Endothelial cell of umbilical vein (primary cell): ENCODE measurements around the gene CDH23. TPM values are rescaled to one million over a fixed set of nuclear protein-coding genes. Genes with fewer than 3 reads are reported as not detected.
"Not testable (repeated sequence)": the region's sequence is repeated elsewhere in the genome, so short reads cannot be mapped to it uniquely, and the experiment has no call there.

Experiments
- BruUV-seq: library from RNA; stranded (reverse); fragments of 400-500 nt; replicated peaks from 2 replicates; lab custom pipeline; 2021; lab: Mats Ljungman, UMichigan
- CTCF ChIA-PET: fragments of 300-600, 350-600 bp; sonication (Branson Sonifier 250); formaldehyde crosslinking; loops from one replicate; lab custom pipeline; 2021; ENCODE audit warnings: antibody characterized with exemption, inconsistent platforms; lab: Charles Lee
- POLR2A ChIA-PET: fragments of 300-600, 350-600 bp; sonication (Branson Sonifier 250); formaldehyde crosslinking; loops from one replicate; lab custom pipeline; 2021; ENCODE audit warnings: antibody characterized with exemption, inconsistent platforms; lab: Charles Lee
- DNase-seq: peaks from one replicate; pipeline ENCODE4 v3.0.0-alpha.2; 2011; ENCODE audit warnings: low read depth, low spot score
- FAIRE-seq: peaks from 2 replicates; lab custom pipeline; 2011; peaks lifted over from hg19 to GRCh38; lab: Jason Lieb, UNC
- H2AFZ ChIP-seq: 2 replicates; pipeline ENCODE4 v1.6.0; 2012; ENCODE audit warnings: low read depth, low read length, control low read depth, inconsistent platforms
- H3K27ac ChIP-seq: 2 replicates; pipeline ENCODE4 v1.5.1; 2011; ENCODE audit warnings: low read depth, mild to moderate bottlenecking, control low read depth, low read length, moderate library complexity; ENCODE audit not compliant: insufficient read depth
- H3K27me3 ChIP-seq, 2 experiments: 2 replicates each; pipeline versions ENCODE4 v1.6.0 to v1.6.1; 2011; ENCODE audit warnings: low read length in 2 of 2, mixed read lengths in 1 of 2; ENCODE audit not compliant: control insufficient read depth in 2 of 2, insufficient read depth in 2 of 2
- H3K36me3 ChIP-seq, 2 experiments: 2 replicates in 1 of 2; 3 replicates in 1 of 2; pipeline ENCODE4 v1.5.1; 2011; ENCODE audit warnings: low read length in 2 of 2, mild to moderate bottlenecking in 1 of 2, moderate library complexity in 1 of 2; ENCODE audit not compliant: control insufficient read depth in 2 of 2, insufficient read depth in 2 of 2; ENCODE audit errors: extremely low read depth in 1 of 2
- H3K4me1 ChIP-seq: 3 replicates; pipeline ENCODE4 v1.5.1; 2011; ENCODE audit warnings: mild to moderate bottlenecking, low read length; ENCODE audit not compliant: control insufficient read depth, insufficient read depth; ENCODE audit errors: extremely low read depth
- H3K4me2 ChIP-seq: 2 replicates; pipeline ENCODE4 v1.6.1; 2011; ENCODE audit warnings: low read length, control low read depth, mixed read lengths; ENCODE audit not compliant: insufficient read depth
- H3K4me3 ChIP-seq, 3 experiments: fragments of 200-600 bp in 1 of 3; sonication (generic), shearing (Covaris generic) in 1 of 3; replicated peaks in 1 of 3; 2 replicates each; pipeline ENCODE4 v1.5.1; 2011 to 2016; ENCODE audit warnings: control low read depth in 3 of 3, low read length in 3 of 3, mild to moderate bottlenecking in 2 of 3, inconsistent platforms in 1 of 3, low read depth in 1 of 3, moderate library complexity in 1 of 3; ENCODE audit not compliant: insufficient read depth in 1 of 3
- H3K79me2 ChIP-seq: 2 replicates; pipeline ENCODE4 v1.6.0; 2012; ENCODE audit warnings: low read length, inconsistent platforms; ENCODE audit not compliant: control insufficient read depth, insufficient read depth
- H3K9ac ChIP-seq: replicated peaks from 2 replicates; pipeline ENCODE3; 2011; ENCODE audit warnings: low read length, control low read depth; ENCODE audit not compliant: insufficient read depth; ENCODE audit errors: extremely low read depth
- H3K9me1 ChIP-seq: replicated peaks from 3 replicates; pipeline ENCODE4 v1.6.0; 2011; ENCODE audit warnings: mild to moderate bottlenecking, low read length; ENCODE audit not compliant: control insufficient read depth, insufficient read depth; ENCODE audit errors: extremely low read depth
- H3K9me3 ChIP-seq: replicated peaks from 2 replicates; pipeline ENCODE4 v1.5.1; 2012; ENCODE audit warnings: low read length, inconsistent platforms; ENCODE audit not compliant: control insufficient read depth, insufficient read depth
- H4K20me1 ChIP-seq: replicated peaks from 2 replicates; pipeline ENCODE3; 2011; ENCODE audit warnings: mild to moderate bottlenecking, low read length; ENCODE audit not compliant: control insufficient read depth, insufficient read depth; ENCODE audit errors: extremely low read depth
- EZH2 ChIP-seq: IDR thresholded peaks from 2 replicates; pipeline ENCODE4 v1.6.1; 2012; ENCODE audit warnings: borderline replicate concordance, low read depth, mild to moderate bottlenecking, moderate library complexity, low read length, inconsistent platforms; ENCODE audit not compliant: severe bottlenecking
- dilution Hi-C: fragments of 300-500 bp; cut with MboI; formaldehyde crosslinking; loops from one replicate; pipeline ENCODE4 v1.15.0; 2019; ENCODE audit warnings: low sequenced_read_pairs; ENCODE audit not compliant: extremely low pct_ligation_motif_present
- intact Hi-C: fragments of 100-400 bp; cut with micrococcal nuclease; formaldehyde crosslinking; loops from one replicate; pipeline ENCODE4 v1.10.0; 2022
- polyA plus RNA-seq, 4 experiments: library from polyadenylated mRNA; depleted of rRNA in 3 of 4; stranded (reverse) in 3 of 4; unstranded in 1 of 4; fragments of >200 nt; gene quantifications; 2 replicates each; pipeline versions ENCODE4 v1.2.1 to v1.2.3, GENCODE V29; 2011 to 2012; ENCODE audit warnings: missing spikeins in 1 of 4
- total RNA-seq: library from RNA; stranded (reverse); gene quantifications from 2 replicates; pipeline ENCODE4 v1.2.3, GENCODE V29; 2021

The CDH23 gene
- total and polyA plus RNA-seq, 2 donors (not counting 3 experiments of a cell fraction or from before 2014, with no cell fraction given): not detected

GRCh38 chr10:71599518-71599917, 202.8 kb downstream of the CDH23 start:
- Histone ChIP-seq H3K79me2 (no peaks in the 10 kb centered on the region), H3K4me2 (no peak overlapping the region), H3K27ac (no peak overlapping the region), H3K9me3 (no peaks in the 10 kb centered on the region), H4K20me1 (no peaks in the 10 kb centered on the region), H3K36me3 (no peaks in the 10 kb centered on the region), H3K4me3 (no peak overlapping the region), H3K9ac (no peak overlapping the region), H3K27me3 (no peaks in the 10 kb centered on the region), H2AFZ (no peak overlapping the region), H3K9me1 (no peaks in the 10 kb centered on the region), H3K4me1 (peaks cover 10% of the 10 kb centered on the region)
- ChIA-PET CTCF (interaction anchor here (1.0 kb wide), 1 partner anchor 279 kb away, joined by 3 read pairs; no protein-coding TSS in a partner anchor), POLR2A (no interaction called here)
- dilution Hi-C loops (no loop called here), intact Hi-C loops (no loop called here)
- DNase-seq (no peak), FAIRE-seq (no peak)
- no TSS peak for BruUV-seq
- no peak for TF ChIP-seq EZH2

- H3K27me3 ChIP-seq, dilution Hi-C loops, H2AFZ ChIP-seq, DNase-seq, POLR2A ChIA-PET, H3K79me2 ChIP-seq, H3K4me2 ChIP-seq, FAIRE-seq, H3K9ac ChIP-seq, H3K4me3 ChIP-seq, H3K36me3 ChIP-seq, H3K9me3 ChIP-seq, H3K27ac ChIP-seq, H3K9me1 ChIP-seq, BruUV-seq, H4K20me1 ChIP-seq, H3K4me1 ChIP-seq: not testable (repeated sequence)
- intact Hi-C loops: loop anchor here (2.0 kb wide), 1 partner anchor 281 kb away; the partner anchor contains the start of gene SLC29A3
- CTCF ChIA-PET: interaction anchor here (0.9 to 1.8 kb wide), 3 partner anchors 9 to 280 kb away, joined by 3 to 5 read pairs (median 4); no protein-coding TSS in a partner anchor
These were observed 203.5 kb downstream of the CDH23 start for GRCh38 chr10:71600242-71600641.
